Endodermal cell (in vitro differentiated cells): ENCODE measurements around the gene GGNBP2. TPM values are rescaled to one million over a fixed set of nuclear protein-coding genes. Genes with fewer than 3 reads are reported as not detected.

Experiments used
- DNase-seq: peaks from one replicate; pipeline ENCODE4 v3.0.0-alpha.2; 2017
- H3K27ac ChIP-seq: 2 replicates; pipeline ENCODE4 v1.5.1; 2013; ENCODE audit warnings: mild to moderate bottlenecking, low read depth, low read length, moderate library complexity
- H3K27me3 ChIP-seq: 2 replicates; pipeline ENCODE4 v1.6.1; 2013; ENCODE audit warnings: mild to moderate bottlenecking, low read length, moderate library complexity; ENCODE audit not compliant: insufficient read depth, control insufficient read depth, poor library complexity, severe bottlenecking
- H3K36me3 ChIP-seq: 2 replicates; pipeline ENCODE4 v1.7.0; 2013; ENCODE audit warnings: mild to moderate bottlenecking, low read length, moderate library complexity; ENCODE audit not compliant: control insufficient read depth, insufficient read depth
- H3K4me1 ChIP-seq: one replicate; pipeline ENCODE4 v1.7.0; 2013; ENCODE audit warnings: low read length; ENCODE audit not compliant: control insufficient read depth, insufficient read depth
- H3K4me3 ChIP-seq: 2 replicates; pipeline ENCODE4 v1.5.1; 2013; ENCODE audit warnings: mild to moderate bottlenecking, low read length, moderate library complexity
- H3K9ac ChIP-seq: 2 replicates; pipeline ENCODE4 v1.6.1; 2013; ENCODE audit warnings: mild to moderate bottlenecking, low read length, moderate library complexity; ENCODE audit not compliant: poor library complexity, severe bottlenecking; ENCODE audit errors: extremely low read depth
- H3K9me3 ChIP-seq: 2 replicates; pipeline ENCODE4 v1.6.1; 2013; ENCODE audit warnings: mild to moderate bottlenecking, low read length, moderate library complexity; ENCODE audit not compliant: control insufficient read depth
- H3K27ac Mint-ChIP-seq: 2 replicates; pipeline ENCODE4 v1.8.0; 2020; ENCODE audit warnings: mixed read lengths
- H3K27me3 Mint-ChIP-seq: 2 replicates; pipeline ENCODE4 v1.8.0; 2021; ENCODE audit warnings: mild to moderate bottlenecking, mixed read lengths; ENCODE audit not compliant: insufficient read depth
- H3K36me3 Mint-ChIP-seq: 2 replicates; pipeline ENCODE4 v1.8.0; 2020; ENCODE audit warnings: low read depth, mixed read lengths
- H3K4me1 Mint-ChIP-seq: 2 replicates; pipeline ENCODE4 v1.8.0; 2020; ENCODE audit warnings: mixed read lengths
- H3K4me3 Mint-ChIP-seq: 2 replicates; pipeline ENCODE4 v1.8.0; 2020; ENCODE audit warnings: mild to moderate bottlenecking, moderate library complexity, mixed read lengths
- H3K9me3 Mint-ChIP-seq: 2 replicates; pipeline ENCODE4 v1.8.0; 2020; ENCODE audit warnings: mild to moderate bottlenecking, mixed read lengths
- CTCF ChIP-seq: fragments of 200-600 bp; sonication (generic); conservative IDR thresholded peaks from 2 replicates; pipeline ENCODE4 v1.5.0; 2021; ENCODE audit warnings: antibody characterized with exemption, mild to moderate bottlenecking
- WGBS, 2 experiments: methylation state at CpG; one replicate each; pipeline versions ENCODE4 v1.1.5 to v1.1.7; 2013; ENCODE audit warnings: missing lambda C conversion rate in 2 of 2, mixed read lengths in 1 of 2; ENCODE audit not compliant: insufficient coverage in 1 of 2, insufficient read length in 1 of 2; 5-methylcytosine and 5-hydroxymethylcytosine counted together
- total RNA-seq, 2 donors: library from RNA; stranded (reverse); fragmentation: NEBNext Ultra II Directional in 1 of 2; extraction: Animal tissue kit (Norgen Biotek cat#: 25700) in 1 of 2; gene quantifications; 2 replicates in 1 of 2; 3 replicates in 1 of 2; pipeline ENCODE4 v1.2.1, GENCODE V29; 2021

GGNBP2 gene
- total RNA-seq, 2 donors from 2014 or later, result 56.8 to 61.6 TPM

GRCh38 chr17:36500745-36501225 is 43.9 kb upstream of the GGNBP2 start:
- Histone ChIP-seq H3K27me3 (no peaks in the 10 kb centered on the region), H3K36me3 (peaks cover 90% of the 10 kb centered on the region), H3K9ac (no peak overlapping the region), H3K27ac (no peak overlapping the region), H3K9me3 (no peaks in the 10 kb centered on the region), H3K4me1 (peaks cover 11% of the 10 kb centered on the region), H3K4me3 (no peak overlapping the region)
- H3K4me3 Mint-ChIP-seq, result no peak overlapping the region
- no peaks in the 10 kb centered on the region for H3K27me3 Mint-ChIP-seq
- TF ChIP-seq CTCF, result no peak
- DNase-seq, result peak; percentile 51
- H3K36me3 Mint-ChIP-seq, result peaks cover 64% of the 10 kb centered on the region
- H3K9me3 Mint-ChIP-seq, result no peaks in the 10 kb centered on the region
- H3K4me1 Mint-ChIP-seq, result peaks cover 10% of the 10 kb centered on the region
- no peak overlapping the region for H3K27ac Mint-ChIP-seq
- WGBS, 2 experiments, result 96% methylated on average over 10 to 15 of the region's 15 CpGs

- H3K27ac ChIP-seq, result no peak overlapping the region
- H3K4me1 ChIP-seq, result peaks cover 6% of the 10 kb centered on the region
- no peak overlapping the region for H3K9ac ChIP-seq
- H3K4me1 Mint-ChIP-seq, result peaks cover 5% of the 10 kb centered on the region
- DNase-seq, result peak; percentile 34
- WGBS, 2 experiments, result 90 to 94% methylated on average over 2 to 3 of the region's 3 CpGs
- H3K4me3 ChIP-seq, result no peak overlapping the region
- H3K27me3 Mint-ChIP-seq, result no peaks in the 10 kb centered on the region
- H3K9me3 ChIP-seq, result no peaks in the 10 kb centered on the region
- peaks cover 64% of the 10 kb centered on the region for H3K36me3 Mint-ChIP-seq
- no peak for TF ChIP-seq CTCF
- H3K9me3 Mint-ChIP-seq, result no peaks in the 10 kb centered on the region
- H3K27me3 ChIP-seq, result no peaks in the 10 kb centered on the region
- H3K36me3 ChIP-seq, result peaks cover 91% of the 10 kb centered on the region
- no peak overlapping the region for H3K4me3 Mint-ChIP-seq
- H3K27ac Mint-ChIP-seq, result no peak overlapping the region
Measured at GRCh38 chr17:36501351-36501750, 43.4 kb upstream of the GGNBP2 start.

- no peak overlapping the region for H3K9ac ChIP-seq
- H3K9me3 ChIP-seq, result no peaks in the 10 kb centered on the region
- Mint-ChIP-seq H3K9me3 (no peaks in the 10 kb centered on the region), H3K4me3 (no peak overlapping the region), H3K27ac (peak overlapping the region; percentile 23), H3K36me3 (peaks cover 65% of the 10 kb centered on the region), H3K27me3 (no peaks in the 10 kb centered on the region), H3K4me1 (no peaks in the 10 kb centered on the region)
- TF ChIP-seq CTCF, result no peak
- no peaks in the 10 kb centered on the region for H3K27me3 ChIP-seq
- peaks cover 6% of the 10 kb centered on the region for H3K4me1 ChIP-seq
- no peak overlapping the region for H3K4me3 ChIP-seq
- 96 to 100% methylated on average over 3 to 6 of the region's 6 CpGs for WGBS, 2 experiments
- H3K27ac ChIP-seq, result no peak overlapping the region
- peak; percentile 32 for DNase-seq
- peaks cover 93% of the 10 kb centered on the region for H3K36me3 ChIP-seq
Measured at GRCh38 chr17:36501963-36502362, 42.8 kb upstream of the GGNBP2 start.
